HG02885 (cell line): ENCODE measurements around the gene FOXRED2.
"Not testable (repeated sequence)": the region's sequence is repeated elsewhere in the genome, so short reads cannot be mapped to it uniquely, and the experiment has no call there.

Experiments used
- ATAC-seq: cut with Tn5 transposase; IDR thresholded peaks from one replicate; pipeline ENCODE4 v1.9.1; 2021; ENCODE audit warnings: mild to moderate bottlenecking; ENCODE audit not compliant: unreplicated experiment, poor library complexity

The FOXRED2 gene

GRCh38 chr22:36453855-36454378 is 52.9 kb downstream of the FOXRED2 start:
- no peak for ATAC-seq

GRCh38 chr22:36452978-36453607 is 53.7 kb downstream of the FOXRED2 start:
- ATAC-seq: not testable (repeated sequence)

GRCh38 chr22:36452250-36452977 is 54.4 kb downstream of the FOXRED2 start:
- ATAC-seq: no peak

- not testable (repeated sequence) for ATAC-seq
These were observed 55.9 kb downstream of the FOXRED2 start for GRCh38 chr22:36450923-36451322.

GRCh38 chr22:36449596-36450175 is 57.2 kb downstream of the FOXRED2 start:
- no peak for ATAC-seq

GRCh38 chr22:36447632-36448031 is 59.2 kb downstream of the FOXRED2 start:
- ATAC-seq: no peak

GRCh38 chr22:36445158-36445668 is 61.6 kb downstream of the FOXRED2 start:
- no peak for ATAC-seq

- ATAC-seq: no peak
These were observed 63.6 kb downstream of the FOXRED2 start for GRCh38 chr22:36443198-36443770.

- ATAC-seq: no peak
These were observed 64.2 kb downstream of the FOXRED2 start for GRCh38 chr22:36442506-36443197.

GRCh38 chr22:36440429-36441002 is 66.3 kb downstream of the FOXRED2 start:
- ATAC-seq: no peak

GRCh38 chr22:36439481-36440271 is 67.2 kb downstream of the FOXRED2 start:
- ATAC-seq: no peak
